Activated T-helper 1 cell treated with anti-CD3 and anti-CD28 coated beads, Interleukin-2, amount 50 U/mL, for 16 hours (primary cell): ENCODE results near the gene LMNA.
"Not testable (repeated sequence)": the region's sequence is repeated elsewhere in the genome, so short reads cannot be mapped to it uniquely, and the experiment has no call there.

Experiments
- DNase-seq, 2 donors: peaks; one replicate each; pipeline ENCODE4 v3.0.0-alpha.2; 2020; ENCODE audit warnings: low read depth in 1 of 2, low spot score in 1 of 2

Gene LMNA

GRCh38 chr1:156160743-156161171 is 46.2 kb downstream of the LMNA start:
- DNase-seq = peak in 1 of 2 donors; percentile 56

DNA sequence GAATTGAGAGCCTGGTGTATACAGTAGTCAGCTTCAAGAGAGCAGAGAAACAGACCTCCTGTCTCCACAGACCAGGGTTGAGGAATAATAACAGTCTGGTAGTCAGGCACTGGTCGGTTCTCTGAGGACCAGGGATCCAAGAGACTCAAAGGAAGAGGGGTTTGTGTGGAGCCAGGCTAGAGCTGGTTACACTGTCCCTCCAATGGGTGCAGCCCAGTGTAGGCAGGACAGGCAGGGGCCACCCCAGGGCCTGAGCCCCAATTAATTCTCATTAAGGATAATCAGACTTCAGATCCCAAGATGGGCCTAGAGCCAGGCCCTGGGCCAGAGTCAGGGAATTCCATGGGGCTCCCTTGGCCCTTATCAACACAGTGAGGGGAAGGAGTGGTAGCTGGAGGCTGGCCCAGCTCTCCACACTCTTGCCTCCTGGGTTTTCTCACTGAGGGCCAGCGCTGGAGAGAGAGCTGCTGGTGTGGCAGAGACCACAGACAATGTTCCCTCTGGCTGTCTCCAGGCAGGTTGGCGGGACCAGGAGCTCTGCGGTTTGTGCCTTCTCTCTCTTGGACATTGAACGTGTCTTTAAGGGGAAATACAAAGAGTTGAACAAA is 48.0 kb downstream of the LMNA start:
- no peak for DNase-seq

GRCh38 chr1:156163712-156164111 is 49.2 kb downstream of the LMNA start:
- DNase-seq = no peak

- DNase-seq = no peak
Observed at GRCh38 chr1:156164125-156164831, 49.8 kb downstream of the LMNA start.

DNA sequence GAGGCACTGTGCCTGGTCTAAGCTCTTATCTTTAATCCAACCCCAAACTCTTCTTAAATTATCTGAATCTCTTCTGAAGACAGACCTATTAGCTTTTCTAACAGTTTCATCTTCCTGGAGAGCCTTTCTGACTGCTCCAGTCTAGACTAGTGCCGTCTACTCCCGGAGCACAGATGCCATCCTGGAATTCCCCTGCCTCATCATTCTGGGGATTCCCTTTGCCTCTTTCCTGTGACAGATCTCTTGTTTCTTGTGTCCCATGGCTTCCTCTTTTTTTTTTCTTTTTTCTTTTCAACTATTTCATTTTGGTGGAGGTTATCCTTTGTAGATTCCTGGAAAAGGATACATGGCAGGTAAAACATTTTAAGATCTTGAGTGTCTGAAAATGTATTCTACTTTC is 50.6 kb downstream of the LMNA start:
- no peak for DNase-seq

DNA sequence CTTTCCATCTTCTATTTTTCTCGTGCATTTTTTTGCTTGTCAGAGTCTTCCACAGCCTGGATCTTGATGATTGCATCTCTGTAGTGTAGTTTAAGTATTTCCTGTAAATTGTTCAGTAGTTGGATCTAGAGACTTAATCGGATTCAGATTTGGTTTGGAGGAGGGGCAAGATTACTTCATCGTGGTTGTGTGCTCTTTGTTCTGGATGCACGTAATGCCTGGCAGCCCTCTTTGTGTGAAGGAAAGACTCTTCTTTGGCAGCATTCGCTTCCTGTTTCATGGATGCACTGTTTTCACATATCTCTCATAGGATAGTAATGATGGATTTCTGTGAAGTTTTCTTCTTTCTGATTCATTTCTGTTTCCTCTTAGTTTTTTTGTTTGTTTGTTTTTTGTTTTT is 53.0 kb downstream of the LMNA start:
- no peak for DNase-seq

- DNase-seq = no peak
Observed at GRCh38 chr1:156172696-156173470, 58.4 kb downstream of the LMNA start.

GRCh38 chr1:156176610-156177210 is 62.2 kb downstream of the LMNA start:
- DNase-seq = no peak

- DNase-seq = no peak
Observed at GRCh38 chr1:156177919-156178654, 63.6 kb downstream of the LMNA start.

- DNase-seq = no peak
Observed at GRCh38 chr1:156180471-156180870, 66.0 kb downstream of the LMNA start.

- DNase-seq = not testable (repeated sequence)
Observed at GRCh38 chr1:156181391-156181924, 66.9 kb downstream of the LMNA start.

DNA sequence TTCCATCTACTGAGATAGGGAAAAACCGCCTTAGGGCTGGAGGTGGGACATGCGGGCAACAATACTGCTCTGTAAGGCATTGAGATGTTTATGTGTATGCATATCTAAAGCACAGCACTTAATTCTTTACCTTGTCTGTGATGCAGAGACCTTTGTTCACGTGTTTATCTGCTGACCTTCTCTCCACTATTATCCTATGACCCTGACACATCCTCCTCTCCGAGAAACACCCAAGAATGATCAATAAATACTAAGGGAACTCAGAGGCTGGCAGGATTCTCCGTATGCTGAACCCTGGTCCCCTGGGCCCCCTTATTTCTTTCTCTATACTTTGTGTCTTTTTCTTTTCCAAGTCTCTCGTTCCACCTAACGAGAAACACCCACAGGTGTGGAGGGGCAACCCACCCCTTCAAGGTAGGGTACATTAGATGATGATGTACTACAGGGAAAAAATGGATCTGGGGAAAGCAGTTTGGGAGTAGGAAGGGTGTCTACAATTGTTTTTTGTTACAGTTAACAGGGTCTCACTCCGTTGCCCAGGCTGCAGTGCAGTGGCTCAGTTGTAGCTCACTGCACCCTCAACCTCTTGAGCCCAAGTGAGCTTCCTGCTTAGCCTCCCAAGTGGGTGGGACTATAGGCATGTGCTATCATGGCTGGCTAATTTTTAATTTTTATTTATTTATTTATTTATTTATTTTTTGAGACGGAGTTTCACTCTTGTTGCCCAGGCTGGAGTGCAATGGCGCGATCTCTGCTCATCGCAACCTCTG is 67.7 kb downstream of the LMNA start:
- DNase-seq = not testable (repeated sequence)

DNA sequence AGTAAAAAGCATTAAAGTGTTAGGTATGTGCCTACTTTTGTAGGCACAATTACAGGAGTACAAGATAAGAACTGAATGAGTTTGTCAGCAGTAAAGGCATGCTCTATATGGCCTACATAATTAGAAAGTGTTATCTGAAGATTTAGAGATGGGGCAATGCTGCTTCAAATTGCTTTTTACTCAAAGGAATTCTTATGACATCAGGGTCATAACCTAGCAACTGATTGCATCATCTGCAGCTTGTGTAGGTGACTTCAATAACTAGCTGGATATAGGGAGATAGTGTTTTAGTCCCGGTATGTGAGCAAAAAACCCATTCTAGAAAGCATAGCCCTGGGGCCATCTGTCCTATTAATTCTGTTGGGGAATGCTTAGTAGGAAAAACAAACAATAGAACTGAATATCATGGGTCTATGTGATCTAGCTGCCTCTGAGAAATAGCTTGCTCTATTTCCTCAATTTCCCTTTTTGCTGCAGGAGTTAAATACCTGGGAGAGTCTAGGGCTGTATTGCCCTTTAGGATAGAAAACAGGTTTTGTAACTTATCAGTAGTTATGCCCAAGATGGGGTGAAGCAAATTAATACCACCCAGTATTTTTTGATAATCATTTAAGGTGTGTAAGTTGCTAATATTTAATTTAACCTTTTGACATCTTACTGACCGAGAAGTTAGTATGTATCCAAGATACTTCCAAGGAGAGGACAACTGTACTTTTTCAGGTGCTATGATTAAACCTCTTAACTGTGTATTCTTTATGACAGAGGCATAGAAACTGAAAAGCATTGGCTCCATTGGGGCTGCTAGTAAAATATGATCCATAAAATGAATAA is 72.1 kb downstream of the LMNA start:
- DNase-seq = not testable (repeated sequence)
